Tibial nerve (tissue), 4 donors: ENCODE data around the gene TGM4.

Source experiments
- EP300 ChIP-seq, 2 donors: sonication (generic); formaldehyde crosslinking; IDR thresholded peaks; one replicate each; pipeline ENCODE4 v1.6.1; 2017; ENCODE audit warnings: antibody characterized with exemption in 2 of 2, mild to moderate bottlenecking in 1 of 2
- TF ChIP-seq, protein P1 (sequence below), 5 experiments: fragments of 200-600 bp in 3 of 5; fragments of 450-650 bp in 2 of 5; sonication (generic) in 3 of 5; IDR thresholded peaks; one replicate each; pipeline ENCODE4 v1.5.1; 2016 to 2019; ENCODE audit warnings: antibody characterized with exemption in 5 of 5, mild to moderate bottlenecking in 3 of 5, moderate library complexity in 2 of 5

DNA sequence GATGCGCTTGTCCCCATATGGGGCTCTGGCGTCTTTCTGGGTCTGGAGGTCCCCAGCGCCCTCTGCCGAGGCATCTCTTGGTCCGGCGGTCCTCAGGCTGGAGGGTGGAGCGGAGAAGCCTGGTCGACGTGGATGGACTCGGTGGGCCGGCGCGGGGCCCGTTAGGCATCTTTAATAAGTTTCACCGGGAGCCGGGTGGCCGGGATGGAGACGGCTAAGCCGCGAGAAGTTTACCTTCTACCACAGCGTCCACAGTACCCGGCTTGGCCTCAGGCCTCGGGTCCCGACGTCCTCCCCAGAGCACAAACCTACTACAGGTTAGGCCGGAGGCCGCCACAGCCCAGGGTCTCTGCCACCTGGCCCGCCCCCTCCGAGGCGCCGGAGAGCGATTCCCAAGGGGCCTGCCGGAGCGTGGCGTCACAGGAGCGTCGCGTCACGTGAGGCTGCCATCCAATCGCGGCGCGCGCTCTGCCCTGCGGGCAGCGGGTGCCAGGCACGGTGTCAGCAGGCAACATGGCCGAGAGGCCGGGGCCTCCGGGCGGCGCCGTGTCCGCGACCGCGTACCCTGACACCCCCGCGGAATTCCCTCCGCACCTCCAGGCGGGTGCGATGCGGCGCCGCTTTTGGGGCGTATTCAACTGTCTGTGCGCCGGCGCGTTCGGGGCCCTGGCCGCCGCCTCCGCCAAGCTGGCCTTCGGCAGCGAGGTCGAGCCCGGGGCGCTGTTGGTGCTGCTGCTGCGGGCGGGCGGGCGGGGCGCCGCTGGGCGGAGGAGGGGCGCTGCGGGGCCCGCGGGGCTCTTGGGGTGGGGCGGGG lies 12.8 kb upstream of the TGM4 start, which contains the start of gene TMEM42:
- TF ChIP-seq, protein P1, sequence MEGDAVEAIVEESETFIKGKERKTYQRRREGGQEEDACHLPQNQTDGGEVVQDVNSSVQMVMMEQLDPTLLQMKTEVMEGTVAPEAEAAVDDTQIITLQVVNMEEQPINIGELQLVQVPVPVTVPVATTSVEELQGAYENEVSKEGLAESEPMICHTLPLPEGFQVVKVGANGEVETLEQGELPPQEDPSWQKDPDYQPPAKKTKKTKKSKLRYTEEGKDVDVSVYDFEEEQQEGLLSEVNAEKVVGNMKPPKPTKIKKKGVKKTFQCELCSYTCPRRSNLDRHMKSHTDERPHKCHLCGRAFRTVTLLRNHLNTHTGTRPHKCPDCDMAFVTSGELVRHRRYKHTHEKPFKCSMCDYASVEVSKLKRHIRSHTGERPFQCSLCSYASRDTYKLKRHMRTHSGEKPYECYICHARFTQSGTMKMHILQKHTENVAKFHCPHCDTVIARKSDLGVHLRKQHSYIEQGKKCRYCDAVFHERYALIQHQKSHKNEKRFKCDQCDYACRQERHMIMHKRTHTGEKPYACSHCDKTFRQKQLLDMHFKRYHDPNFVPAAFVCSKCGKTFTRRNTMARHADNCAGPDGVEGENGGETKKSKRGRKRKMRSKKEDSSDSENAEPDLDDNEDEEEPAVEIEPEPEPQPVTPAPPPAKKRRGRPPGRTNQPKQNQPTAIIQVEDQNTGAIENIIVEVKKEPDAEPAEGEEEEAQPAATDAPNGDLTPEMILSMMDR (IDR thresholded peaks at IDR 0.05) = peak in 2 of 5 experiments; percentile 20 to 30
- TF ChIP-seq EP300 (IDR thresholded peaks at IDR 0.05) = peak in 1 of 2 donors; percentile 91
